ENCODE data around the gene ATXN10. TPM values are rescaled to one million over a fixed set of nuclear protein-coding genes. Genes with fewer than 3 reads are reported as not detected.

Gene ATXN10
- total and polyA plus RNA-seq, 2 donors (not counting 1 experiment from before 2014, with no cell fraction given), result 164 to 350 TPM

DNA sequence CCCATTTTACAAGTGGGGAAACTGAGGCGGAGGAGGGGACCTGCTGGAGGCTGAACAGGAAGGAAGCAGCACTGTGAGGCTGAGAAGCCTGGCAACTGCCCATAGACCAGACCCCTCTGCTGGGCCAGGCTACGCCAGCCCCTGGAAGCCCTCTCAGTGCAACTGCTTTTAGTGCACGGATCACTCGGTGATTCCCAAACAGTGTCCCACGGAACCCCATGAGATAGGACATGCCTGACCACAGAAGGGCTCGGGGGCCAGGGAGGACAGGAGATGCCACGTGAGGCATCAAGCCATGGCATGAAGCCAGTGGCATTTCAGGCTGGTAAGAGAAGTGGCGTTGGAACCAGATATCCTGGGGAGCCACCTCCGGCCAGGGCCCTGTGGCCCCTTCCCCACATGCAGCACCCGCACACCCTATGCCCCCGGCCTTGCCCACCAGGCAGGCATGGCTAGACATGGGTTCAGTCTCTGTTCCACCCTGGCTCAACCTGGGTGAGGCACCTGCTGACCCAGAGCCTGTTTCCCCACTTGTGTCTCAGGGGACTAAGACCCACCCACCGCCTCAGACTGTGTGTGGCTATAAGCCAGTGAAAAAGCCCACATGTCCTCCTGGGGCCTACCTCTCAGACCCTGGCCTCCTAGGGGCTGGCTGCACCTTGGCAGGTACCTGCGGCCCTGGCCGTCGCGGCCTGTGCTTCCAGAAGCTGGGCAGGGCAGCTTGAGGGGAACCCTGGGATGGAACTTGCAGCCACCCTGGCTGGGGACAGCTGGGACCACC lies 221.2 kb downstream of the ATXN10 start:
- H4K20me1 ChIP-seq (ENCODE audit: control insufficient read depth, extremely low read depth, insufficient read depth, low read length), result peaks cover 2% of the 10 kb centered on the region
- no peaks in the 10 kb centered on the region for H3K9me3 ChIP-seq (ENCODE audit: control insufficient read depth, insufficient read depth, low read depth, low read length)
- H3K4me2 ChIP-seq (ENCODE audit: extremely low read depth, insufficient read depth, low read length), result no peak overlapping the region
- H3K27me3 ChIP-seq (ENCODE audit: control insufficient read depth, insufficient read depth, low read length), result no peaks in the 10 kb centered on the region
- H3K9ac ChIP-seq (ENCODE audit: insufficient read depth, low read length), result no peak overlapping the region
- H2AFZ ChIP-seq (ENCODE audit: low read length), result no peak overlapping the region
- no peak overlapping the region for H3K4me3 ChIP-seq (replicated peaks in 1 of 4; ENCODE audit: control extremely low read depth in 1 of 4, insufficient read depth in 1 of 4, low read depth in 3 of 4, low read length in 4 of 4)
- no peak overlapping the region for H3K27ac ChIP-seq (ENCODE audit: insufficient read depth, low read length)
- TF ChIP-seq EZH2 (IDR thresholded peaks at IDR 0.05; ENCODE audit: low read length, missing control alignments) (no peak), CTCF (conservative IDR thresholded peaks at IDR 0.05 in 1 of 2, IDR thresholded peaks at IDR 0.05 in 1 of 2; ENCODE audit: low read depth in 1 of 2, low read length in 2 of 2) (no peak)
- H3K36me3 ChIP-seq (ENCODE audit: control insufficient read depth, insufficient read depth, low read length), result no peaks in the 10 kb centered on the region
- no peak for DNase-seq (ENCODE audit: low read depth in 2 of 2)
- H3K79me2 ChIP-seq (ENCODE audit: control insufficient read depth, insufficient read depth, low read length), result no peaks in the 10 kb centered on the region
- peaks cover 4% of the 10 kb centered on the region for H3K4me1 ChIP-seq (ENCODE audit: control insufficient read depth, extremely low read depth, insufficient read depth, low read length)

DNA sequence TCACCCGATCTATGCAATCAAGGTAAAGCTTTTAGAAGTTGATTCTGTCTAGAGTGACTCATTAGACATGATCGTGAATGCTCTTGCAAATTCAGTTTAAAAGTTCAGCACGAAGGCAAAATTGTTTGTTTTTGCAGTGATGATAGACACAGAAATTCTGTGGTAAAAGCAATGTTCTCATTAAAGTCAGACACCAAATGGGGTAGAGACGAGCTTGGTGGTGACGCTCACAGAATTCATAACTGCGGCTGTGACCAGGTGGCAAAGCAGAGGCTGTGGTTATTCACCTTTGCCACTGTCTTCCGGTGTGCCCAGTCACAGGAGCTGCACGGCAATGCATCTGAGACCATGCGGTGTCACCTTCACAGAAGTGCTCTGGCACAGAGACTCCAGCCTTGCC lies 221.9 kb downstream of the ATXN10 start:
- no peaks in the 10 kb centered on the region for H3K79me2 ChIP-seq (ENCODE audit: control insufficient read depth, insufficient read depth, low read length)
- no peak overlapping the region for H3K4me3 ChIP-seq (replicated peaks in 1 of 4; ENCODE audit: control extremely low read depth in 1 of 4, insufficient read depth in 1 of 4, low read depth in 3 of 4, low read length in 4 of 4)
- no peaks in the 10 kb centered on the region for H3K9me3 ChIP-seq (ENCODE audit: control insufficient read depth, insufficient read depth, low read depth, low read length)
- H3K9ac ChIP-seq (ENCODE audit: insufficient read depth, low read length), result no peak overlapping the region
- H3K27ac ChIP-seq (ENCODE audit: insufficient read depth, low read length), result no peak overlapping the region
- no peak for TF ChIP-seq CTCF (conservative IDR thresholded peaks at IDR 0.05 in 1 of 2, IDR thresholded peaks at IDR 0.05 in 1 of 2; ENCODE audit: low read depth in 1 of 2, low read length in 2 of 2)
- no peak for TF ChIP-seq EZH2 (IDR thresholded peaks at IDR 0.05; ENCODE audit: low read length, missing control alignments)
- H3K4me1 ChIP-seq (ENCODE audit: control insufficient read depth, extremely low read depth, insufficient read depth, low read length), result peaks cover 4% of the 10 kb centered on the region
- H3K27me3 ChIP-seq (ENCODE audit: control insufficient read depth, insufficient read depth, low read length), result no peaks in the 10 kb centered on the region
- H3K36me3 ChIP-seq (ENCODE audit: control insufficient read depth, insufficient read depth, low read length), result no peaks in the 10 kb centered on the region
- peaks cover 2% of the 10 kb centered on the region for H4K20me1 ChIP-seq (ENCODE audit: control insufficient read depth, extremely low read depth, insufficient read depth, low read length)
- H2AFZ ChIP-seq (ENCODE audit: low read length), result no peak overlapping the region
- peak in 1 of 2 donors; percentile 80 for DNase-seq (ENCODE audit: low read depth in 2 of 2)
- no peak overlapping the region for H3K4me2 ChIP-seq (ENCODE audit: extremely low read depth, insufficient read depth, low read length)

Other genes with a start within 250 kb of the ATXN10 start
- 209 and 270 TPM in 2 replicates for gene FBLN1, start 169.0 kb upstream of the ATXN10 start, total RNA-seq
- 96.6 and 134 TPM in 2 replicates for gene FBLN1, start 169.0 kb upstream of the ATXN10 start, polyA plus RNA-seq

Data from fibroblast of lung (primary cell).